ENCODE results near the gene NLRX1. TPM values are rescaled to one million over a fixed set of nuclear protein-coding genes. Genes with fewer than 3 reads are reported as not detected.
"Not testable (repeated sequence)": the region's sequence is repeated elsewhere in the genome, so short reads cannot be mapped to it uniquely, and the experiment has no call there.

NLRX1 gene
- total and polyA plus RNA-seq, 10 donors, result 3.6 to 18.7 (median 14.0) TPM

- H3K27ac ChIP-seq, result no peak overlapping the region
- H3K27me3 ChIP-seq (replicated peaks in 1 of 7), result peaks cover 0 to 5% (median 0%) of the 10 kb centered on the region in 7 donors
- TF ChIP-seq POLR2AphosphoS5 (IDR thresholded peaks at IDR 0.05) (no peak), POLR2A (IDR thresholded peaks at IDR 0.05) (no peak), CTCF (IDR thresholded peaks at IDR 0.05 in 8 of 11, conservative IDR thresholded peaks at IDR 0.05 in 3 of 11) (no peak)
- no peaks in the 10 kb centered on the region for H3K36me3 ChIP-seq
- no peak overlapping the region for H3K4me3 ChIP-seq
- H3K4me1 ChIP-seq, result peaks cover 0 to 28% (median 0%) of the 10 kb centered on the region in 6 donors
- WGBS, 5 donors, result 81 to 88% (median 83%) methylated on average over 7 to 9 of the region's 9 CpGs
- intact Hi-C loops (cut with DNase I; ENCODE audit: low total_unique reads), result loop anchor here (10.0 kb wide), 1 partner anchor 96 kb away; a partner anchor contains a TSS
- no peaks in the 10 kb centered on the region for H3K9me3 ChIP-seq
- peak; percentile 48 for DNase-seq
These were observed 22.0 kb downstream of the NLRX1 start for GRCh38 chr11:119190531-119190930.

- peaks cover 0 to 36% (median 0%) of the 10 kb centered on the region in 6 donors for H3K4me1 ChIP-seq
- not testable (repeated sequence) for H3K36me3 ChIP-seq; H3K4me3 ChIP-seq; H3K27me3 ChIP-seq (replicated peaks in 1 of 7); H3K9me3 ChIP-seq
- H3K27ac ChIP-seq, result peak overlapping the region in 2 of 8 donors; percentile 81 to 87
- WGBS, 5 donors, result 87 to 96% (median 92%) methylated on average over 14 of the region's 14 CpGs
- intact Hi-C loops (cut with DNase I; ENCODE audit: low total_unique reads), result loop anchor here (10.0 kb wide), 1 partner anchor 96 kb away; a partner anchor contains a TSS
- peak; percentile 37 for DNase-seq
These were observed 22.7 kb downstream of the NLRX1 start for GRCh38 chr11:119191265-119191664.

GRCh38 chr11:119192111-119192510, 23.6 kb downstream of the NLRX1 start:
- peak overlapping the region in 7 of 8 donors; percentile 53 to 87 (median 79) for H3K27ac ChIP-seq
- H3K27me3 ChIP-seq (replicated peaks in 1 of 7), result peaks cover 0 to 5% (median 0%) of the 10 kb centered on the region in 7 donors
- no peaks in the 10 kb centered on the region for H3K36me3 ChIP-seq
- no peaks in the 10 kb centered on the region for H3K9me3 ChIP-seq
- no peak for TF ChIP-seq POLR2AphosphoS5 (IDR thresholded peaks at IDR 0.05)
- no peak for TF ChIP-seq CTCF (IDR thresholded peaks at IDR 0.05 in 8 of 11, conservative IDR thresholded peaks at IDR 0.05 in 3 of 11)
- no peak for TF ChIP-seq POLR2A (IDR thresholded peaks at IDR 0.05)
- peak overlapping the region in 1 of 8 donors; percentile 2 for H3K4me3 ChIP-seq
- DNase-seq, result peak; percentile 43
- intact Hi-C loops (cut with DNase I; ENCODE audit: low total_unique reads), result loop anchor here (10.0 kb wide), 1 partner anchor 97 kb away; a partner anchor contains a TSS
- H3K4me1 ChIP-seq, result peaks cover 0 to 44% (median 7%) of the 10 kb centered on the region in 6 donors
- WGBS, 5 donors, result 66 to 89% (median 73%) methylated on average over 3 of the region's 3 CpGs

- DNase-seq, result peak; percentile 53
- TF ChIP-seq POLR2A (IDR thresholded peaks at IDR 0.05) (no peak), POLR2AphosphoS5 (IDR thresholded peaks at IDR 0.05) (no peak), CTCF (IDR thresholded peaks at IDR 0.05 in 8 of 11, conservative IDR thresholded peaks at IDR 0.05 in 3 of 11) (no peak)
- WGBS, 5 donors, result 70 to 89% (median 85%) methylated on average over 5 of the region's 5 CpGs
- Histone ChIP-seq H3K36me3 (no peaks in the 10 kb centered on the region), H3K27ac (peak overlapping the region in 7 of 8 donors; percentile 53 to 87 (median 79)), H3K27me3 (replicated peaks in 1 of 7) (no peaks in the 10 kb centered on the region), H3K4me1 (peaks cover 0 to 50% (median 8%) of the 10 kb centered on the region in 6 donors), H3K9me3 (no peaks in the 10 kb centered on the region), H3K4me3 (peak overlapping the region in 1 of 8 donors; percentile 2)
- intact Hi-C loops (cut with DNase I; ENCODE audit: low total_unique reads), result loop anchor here (10.0 kb wide), 1 partner anchor 98 kb away; a partner anchor contains a TSS
These were observed 24.5 kb downstream of the NLRX1 start for GRCh38 chr11:119193001-119193400.
